Omental fat pad (tissue), 4 donors: ENCODE data around the gene UBE2D3. TPM values are rescaled to one million over a fixed set of nuclear protein-coding genes. Genes with fewer than 3 reads are reported as not detected.

Experiments
- ATAC-seq: fragments of 150-250 bp; one replicate; pipeline ENCODE4 v1.9.1; 2016; ENCODE audit warnings: mild to moderate bottlenecking, moderate library complexity; ENCODE audit not compliant: low FRiP score
- DNase-seq: peaks from one replicate; pipeline ENCODE4 v3.0.0-alpha.2; 2019; ENCODE audit warnings: low spot score
- total RNA-seq, 4 donors: library from RNA; depleted of rRNA; stranded (reverse); fragments of >200 nt; gene quantifications; one replicate each; pipeline ENCODE4 v1.1.0, GENCODE V29; 2016
- TF ChIP-seq, protein P1 (sequence below), 3 donors: fragments of 450-650 bp; IDR thresholded peaks; one replicate each; pipeline ENCODE4 v1.5.1; 2016 to 2017; ENCODE audit warnings: antibody characterized with exemption in 3 of 3, mild to moderate bottlenecking in 3 of 3, moderate library complexity in 2 of 3

Gene UBE2D3
- total RNA-seq, 4 donors from 2014 or later = 349 to 519 (median 452) TPM

DNA sequence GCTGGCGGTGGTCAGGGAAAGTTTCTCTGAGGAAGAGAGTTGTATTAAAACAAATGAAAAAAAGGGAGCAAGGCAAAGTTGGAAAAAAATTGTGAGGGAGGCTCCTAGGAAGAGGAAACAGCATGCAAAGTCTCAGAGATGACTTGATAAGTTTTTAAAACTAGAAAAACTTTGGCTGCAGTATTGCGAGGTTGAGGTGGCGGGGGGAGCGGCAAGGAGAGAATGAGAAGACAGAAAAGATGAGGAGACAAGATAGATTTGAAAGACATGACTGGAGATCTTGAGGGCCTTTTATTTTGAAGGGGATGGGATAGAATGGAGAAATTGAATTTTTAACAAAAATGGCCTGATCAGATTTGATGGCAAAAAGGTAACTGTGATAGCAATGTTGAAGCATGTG is 4.8 kb upstream of the UBE2D3 start:
- DNase-seq = no peak
- no peak for ATAC-seq
- TF ChIP-seq, protein P1, sequence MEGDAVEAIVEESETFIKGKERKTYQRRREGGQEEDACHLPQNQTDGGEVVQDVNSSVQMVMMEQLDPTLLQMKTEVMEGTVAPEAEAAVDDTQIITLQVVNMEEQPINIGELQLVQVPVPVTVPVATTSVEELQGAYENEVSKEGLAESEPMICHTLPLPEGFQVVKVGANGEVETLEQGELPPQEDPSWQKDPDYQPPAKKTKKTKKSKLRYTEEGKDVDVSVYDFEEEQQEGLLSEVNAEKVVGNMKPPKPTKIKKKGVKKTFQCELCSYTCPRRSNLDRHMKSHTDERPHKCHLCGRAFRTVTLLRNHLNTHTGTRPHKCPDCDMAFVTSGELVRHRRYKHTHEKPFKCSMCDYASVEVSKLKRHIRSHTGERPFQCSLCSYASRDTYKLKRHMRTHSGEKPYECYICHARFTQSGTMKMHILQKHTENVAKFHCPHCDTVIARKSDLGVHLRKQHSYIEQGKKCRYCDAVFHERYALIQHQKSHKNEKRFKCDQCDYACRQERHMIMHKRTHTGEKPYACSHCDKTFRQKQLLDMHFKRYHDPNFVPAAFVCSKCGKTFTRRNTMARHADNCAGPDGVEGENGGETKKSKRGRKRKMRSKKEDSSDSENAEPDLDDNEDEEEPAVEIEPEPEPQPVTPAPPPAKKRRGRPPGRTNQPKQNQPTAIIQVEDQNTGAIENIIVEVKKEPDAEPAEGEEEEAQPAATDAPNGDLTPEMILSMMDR (IDR thresholded peaks at IDR 0.05) = no peak

DNA sequence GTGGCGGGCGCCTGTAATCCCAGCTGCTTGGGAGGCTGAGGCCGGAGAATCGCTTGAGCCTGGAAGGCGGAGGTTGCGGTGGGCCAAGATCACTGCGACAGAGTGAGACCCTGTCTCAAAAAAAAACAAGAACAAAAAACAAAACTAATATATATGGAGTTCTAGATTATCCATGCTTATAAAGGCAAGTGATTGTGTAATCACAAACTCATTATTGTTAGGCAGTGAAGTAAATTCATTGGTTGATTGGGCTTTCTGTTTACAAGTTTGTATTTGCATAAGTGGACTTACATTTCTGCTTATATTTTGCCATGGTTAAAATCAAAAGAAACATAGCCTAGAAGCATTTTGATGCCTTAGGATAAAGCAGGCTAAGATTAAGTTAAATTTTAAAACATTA is 2.5 kb upstream of the UBE2D3 start:
- TF ChIP-seq, protein P1 (IDR thresholded peaks at IDR 0.05) = no peak
- ATAC-seq (no peak), DNase-seq (no peak)

DNA sequence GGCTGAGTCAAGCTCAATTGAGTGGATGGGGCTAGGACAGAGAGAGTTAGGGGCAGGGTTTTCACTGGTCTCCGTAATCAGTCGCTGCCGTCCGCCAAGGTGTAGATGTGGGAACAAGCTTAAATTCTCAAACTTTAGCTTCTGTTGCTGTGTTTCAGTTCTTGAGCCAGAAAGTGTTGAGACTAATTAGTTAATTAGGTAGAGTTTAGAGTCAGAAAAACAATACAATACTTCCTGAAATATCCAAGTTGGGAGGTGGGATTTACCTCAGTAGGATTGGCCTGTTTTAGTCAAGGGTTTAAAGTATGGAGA is 1.1 kb upstream of the UBE2D3 start:
- TF ChIP-seq, protein P1 (IDR thresholded peaks at IDR 0.05) = no peak
- no peak for DNase-seq
- ATAC-seq = no peak

DNA sequence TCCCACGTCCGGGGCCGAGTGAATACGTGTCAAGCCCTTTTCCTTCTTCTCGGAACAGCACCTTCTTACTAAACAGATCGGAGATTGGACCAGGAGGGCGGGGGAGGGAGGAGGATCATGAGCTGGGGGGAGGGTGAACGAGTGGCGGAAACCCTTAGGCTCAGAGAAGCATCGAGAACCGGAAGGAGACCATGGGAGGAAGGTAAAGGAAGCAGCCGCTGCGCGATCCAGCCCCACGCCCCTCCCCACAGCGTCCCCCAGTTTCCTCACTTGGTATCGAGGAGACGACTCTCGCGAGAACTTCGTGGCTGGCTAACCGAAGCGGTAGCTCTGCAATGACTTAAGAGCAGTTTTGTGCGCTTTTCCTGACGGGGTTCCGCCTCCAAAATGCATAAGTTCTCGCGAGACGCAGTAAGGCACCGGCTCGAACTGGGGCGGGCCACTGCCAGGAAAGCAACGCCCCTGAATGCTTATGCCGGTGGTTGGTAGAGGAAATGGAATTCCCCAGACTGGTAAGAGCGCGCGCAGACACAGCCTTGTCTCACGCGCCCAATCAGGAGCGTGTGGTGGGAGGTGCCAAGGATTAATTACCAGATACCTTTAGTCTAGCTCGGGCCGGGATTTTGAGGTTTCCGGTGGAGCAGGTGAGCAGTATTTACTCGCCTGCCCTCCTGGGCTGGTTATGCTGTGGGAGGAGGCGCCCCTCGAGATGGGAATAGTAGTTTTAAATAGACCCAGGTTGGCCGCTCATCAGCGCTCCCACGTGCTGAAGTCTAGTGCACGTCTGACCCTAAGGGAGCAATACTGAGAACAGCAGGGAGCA is 534 bp upstream of the UBE2D3 start:
- TF ChIP-seq, protein P1 (IDR thresholded peaks at IDR 0.05) = no peak
- peak; percentile 96 for DNase-seq
- ATAC-seq = peak; percentile 90

DNA sequence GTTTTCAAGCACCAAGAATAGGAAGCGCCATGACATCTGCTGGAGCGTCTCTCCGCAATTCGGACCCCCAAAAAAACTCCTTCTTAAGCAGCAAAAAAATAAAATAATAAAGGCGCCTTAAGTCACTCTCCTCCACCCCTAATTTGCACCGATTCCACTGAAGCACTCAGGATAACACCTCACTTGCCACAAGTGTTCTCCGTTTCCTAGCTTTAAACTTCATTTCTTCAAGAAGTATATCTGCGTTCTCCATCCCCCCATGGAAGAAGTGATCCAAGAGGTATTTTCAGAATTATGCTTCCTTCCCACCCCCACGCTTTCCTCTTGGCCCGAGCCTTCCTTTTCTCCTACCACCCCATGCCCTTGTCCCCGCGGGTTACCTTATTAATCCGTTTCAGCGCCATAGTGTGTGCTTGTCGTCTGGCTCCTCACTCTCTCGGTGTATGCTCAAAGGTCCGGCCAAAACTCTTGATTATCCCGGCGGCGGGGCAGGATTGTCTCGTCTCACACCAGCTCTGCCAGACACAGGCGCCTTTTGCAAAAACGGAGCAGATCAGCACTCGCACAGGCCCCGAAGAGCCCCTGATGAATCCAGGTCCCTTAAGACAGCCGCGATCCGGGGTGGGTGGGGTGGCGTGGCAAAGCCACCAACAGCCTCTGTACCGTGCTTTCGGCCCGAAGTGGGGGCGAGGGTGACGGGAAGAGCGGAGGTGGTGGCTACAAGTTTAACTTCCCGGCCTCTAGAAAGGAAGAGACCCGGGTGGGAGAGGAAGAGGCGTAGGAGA is 1.1 kb downstream of the UBE2D3 start:
- ATAC-seq = no peak
- peak; percentile 32 for DNase-seq
- TF ChIP-seq, protein P1 (IDR thresholded peaks at IDR 0.05) = no peak

DNA sequence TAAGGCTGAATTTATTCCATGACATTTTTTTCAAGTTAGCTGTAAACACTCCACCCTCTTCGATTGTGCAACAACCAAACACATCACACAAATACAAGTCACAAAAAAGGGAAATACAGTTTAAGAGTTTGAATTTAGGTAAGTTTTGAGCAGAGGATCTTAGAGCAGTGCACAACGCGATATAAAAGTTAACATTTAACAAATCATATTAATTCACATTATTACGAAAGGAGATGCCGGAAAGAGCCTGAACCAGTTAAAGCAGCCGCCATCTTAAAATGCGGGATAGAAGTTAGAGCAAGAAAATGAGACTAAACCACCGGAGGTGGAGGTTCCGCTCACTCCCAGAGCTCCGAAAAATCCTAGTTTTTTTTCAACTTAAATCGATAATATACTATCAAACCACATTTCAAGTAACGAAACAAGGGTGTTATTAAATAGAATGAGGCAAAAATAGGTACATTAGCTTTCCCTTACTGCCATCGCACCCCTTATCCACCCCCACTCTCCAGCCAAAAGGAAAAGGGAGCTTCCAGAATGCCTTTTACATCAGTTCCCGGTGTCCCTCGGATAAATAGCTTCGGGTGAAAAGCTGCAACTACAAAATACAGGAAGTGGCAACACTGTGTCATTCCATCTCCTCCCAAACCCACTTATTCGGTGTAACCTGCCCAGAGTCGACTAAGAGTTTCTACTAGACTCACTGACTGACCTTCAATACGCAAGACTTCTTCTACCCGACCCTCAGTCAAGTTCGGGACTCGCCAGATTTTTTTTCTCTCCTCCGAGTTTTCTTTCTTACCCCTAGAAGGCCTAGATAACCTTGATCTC is 1.9 kb downstream of the UBE2D3 start:
- DNase-seq (no peak), ATAC-seq (no peak)
- TF ChIP-seq, protein P1 (IDR thresholded peaks at IDR 0.05) = no peak
